Spleen (tissue), 11 donors: ENCODE results near the gene COL28A1. TPM values are rescaled to one million over a fixed set of nuclear protein-coding genes. Genes with fewer than 3 reads are reported as not detected.
"Not testable (repeated sequence)": the region's sequence is repeated elsewhere in the genome, so short reads cannot be mapped to it uniquely, and the experiment has no call there.

Experiments used
- DNase-seq: peaks from one replicate; pipeline ENCODE4 v3.0.0-alpha.2; 2020
- H3K27ac ChIP-seq, 8 donors: fragments of 200-600 bp; sonication (generic) in 7 of 8; 1 replicate in 4 of 8; 2 replicates in 4 of 8; pipeline versions ENCODE4 v1.5.0 to v1.8.0; 2016 to 2021; ENCODE audit warnings: inconsistent platforms in 4 of 8, mild to moderate bottlenecking in 4 of 8, moderate library complexity in 1 of 8
- H3K27me3 ChIP-seq, 7 donors: fragments of 200-600 bp; sonication (generic) in 6 of 7; replicated peaks in 1 of 7; 1 replicate in 4 of 7; 2 replicates in 3 of 7; pipeline versions ENCODE4 v1.5.0 to v1.8.0; 2016 to 2021; ENCODE audit warnings: inconsistent platforms in 3 of 7, mild to moderate bottlenecking in 1 of 7
- H3K36me3 ChIP-seq, 6 donors: fragments of 200-600 bp; sonication (generic) in 5 of 6; 1 replicate in 4 of 6; 2 replicates in 2 of 6; pipeline versions ENCODE4 v1.5.0 to v1.8.0; 2016 to 2021; ENCODE audit warnings: inconsistent platforms in 2 of 6
- H3K4me1 ChIP-seq, 6 donors: fragments of 200-600 bp; sonication (generic) in 5 of 6; 1 replicate in 3 of 6; 2 replicates in 3 of 6; pipeline versions ENCODE4 v1.5.0 to v1.8.0; 2016 to 2021; ENCODE audit warnings: inconsistent platforms in 3 of 6
- H3K4me3 ChIP-seq, 8 donors: fragments of 200-600 bp; sonication (generic) in 7 of 8; 1 replicate in 4 of 8; 2 replicates in 4 of 8; pipeline versions ENCODE4 v1.5.0 to v1.8.0; 2016 to 2021; ENCODE audit warnings: inconsistent platforms in 4 of 8, mild to moderate bottlenecking in 4 of 8, moderate library complexity in 2 of 8
- H3K9me3 ChIP-seq, 8 donors: fragments of 200-600 bp; sonication (generic) in 7 of 8; 1 replicate in 4 of 8; 2 replicates in 4 of 8; pipeline versions ENCODE4 v1.5.0 to v1.8.0; 2016 to 2021; ENCODE audit warnings: inconsistent platforms in 4 of 8
- CTCF ChIP-seq, 11 experiments: fragments of 200-600 bp in 7 of 11; fragments of 450-650 bp in 4 of 11; sonication (generic) in 4 of 11; IDR thresholded peaks in 8 of 11; conservative IDR thresholded peaks in 3 of 11; 1 replicate in 7 of 11; 2 replicates in 4 of 11; pipeline versions ENCODE4 v1.4.0 to v1.8.0; 2016 to 2021; ENCODE audit warnings: antibody characterized with exemption in 11 of 11, inconsistent platforms in 4 of 11, mild to moderate bottlenecking in 1 of 11
- POLR2A ChIP-seq, 3 donors: fragments of 450-650 bp; IDR thresholded peaks; one replicate each; pipeline ENCODE4 v1.5.1; 2017; ENCODE audit warnings: antibody characterized with exemption in 3 of 3, mild to moderate bottlenecking in 1 of 3
- POLR2AphosphoS5 ChIP-seq, 3 donors: sonication (generic); formaldehyde crosslinking; IDR thresholded peaks; one replicate each; pipeline ENCODE4 v1.5.1; 2017; ENCODE audit warnings: antibody characterized with exemption in 3 of 3
- WGBS, 5 donors: extraction: QIAGEN DNeasy Blood & Tissue Kit in 3 of 5; methylation state at CpG; one replicate each; pipeline versions ENCODE4 v1.1.5 to v1.1.7; 2013 to 2018; 5-methylcytosine and 5-hydroxymethylcytosine counted together
- intact Hi-C: fragments of 100-400 bp; cut with DNase I; formaldehyde crosslinking; loops from one replicate; pipeline ENCODE4 v1.15.0; 2023; ENCODE audit warnings: low total_unique reads
- polyA plus RNA-seq, 3 donors: library from polyadenylated mRNA; stranded (reverse); fragments of 200-250 nt; gene quantifications; one replicate each; pipeline ENCODE4 v1.2.1, GENCODE V29; 2013
- total RNA-seq, 7 donors: library from RNA; depleted of rRNA in 3 of 7; stranded (reverse); fragments of >200 nt in 3 of 7; fragmentation: NEBNext Ultra II Directional in 4 of 7; extraction: Animal tissue kit (Norgen Biotek cat#: 25700) in 4 of 7; gene quantifications; one replicate each; pipeline versions ENCODE4 v1.1.0 to v1.2.1, GENCODE V29; 2016 to 2021
- donor health status: healthy with polysubstance abuse.
- donor health status: DM: no; HTN: no; CAD: no; lungs with moderate emphysema.
- donor health status: DM: no; HTN: no; CAD: no.
- donor health status: Bipolar disorder and iron deficiency.
- donor health status: healthy.
- donor health status: DM: no; HTN: no; CAD: no.
- donor health status: DM: yes; HTN: yes; CAD: no.

COL28A1 gene
- total and polyA plus RNA-seq, 10 donors: 0.08 to 1.6 (median 0.51) TPM

- DNase-seq: no peak
- Histone ChIP-seq H3K4me1 (peaks cover 2 to 31% (median 23%) of the 10 kb centered on the region in 6 donors), H3K36me3 (peaks cover 0 to 6% (median 0%) of the 10 kb centered on the region in 6 donors), H3K27ac (no peak overlapping the region), H3K4me3 (no peak overlapping the region), H3K9me3 (peaks cover 0 to 19% (median 9%) of the 10 kb centered on the region in 8 donors), H3K27me3 (no peaks in the 10 kb centered on the region)
- 91 to 96% (median 95%) methylated on average over 5 of the region's 5 CpGs for WGBS, 5 donors
- TF ChIP-seq CTCF (IDR thresholded peaks at IDR 0.05 in 8 of 11, conservative IDR thresholded peaks at IDR 0.05 in 3 of 11) (no peak), POLR2A (IDR thresholded peaks at IDR 0.05) (no peak)
- intact Hi-C loops: no loop called here
Measured at GRCh38 chr7:7563269-7563668, 27.6 kb upstream of the COL28A1 start.

DNA sequence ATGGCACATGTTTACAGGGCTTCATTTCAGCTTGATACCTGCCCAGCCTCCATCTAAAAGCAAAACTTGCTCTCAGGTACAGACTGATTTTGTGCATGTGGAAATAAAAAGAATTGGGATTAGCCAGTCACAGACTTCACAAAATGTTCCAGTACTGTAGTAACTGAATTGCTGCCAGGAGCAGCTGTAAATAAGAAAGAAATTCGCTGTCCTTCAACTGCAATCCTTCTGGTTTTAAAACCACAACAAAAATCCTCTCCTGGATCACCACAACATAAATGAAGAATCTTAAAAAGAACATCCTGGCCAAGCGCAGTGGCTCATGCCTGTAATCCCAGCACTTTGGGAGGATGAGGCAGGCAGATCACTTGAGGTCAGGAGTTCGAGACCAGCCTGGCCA, 27.1 kb upstream of the COL28A1 start:
- TF ChIP-seq POLR2A (IDR thresholded peaks at IDR 0.05) (no peak), CTCF (IDR thresholded peaks at IDR 0.05 in 8 of 11, conservative IDR thresholded peaks at IDR 0.05 in 3 of 11) (no peak), POLR2AphosphoS5 (IDR thresholded peaks at IDR 0.05) (no peak)
- H3K27ac ChIP-seq: no peak overlapping the region
- peaks cover 0 to 26% (median 18%) of the 10 kb centered on the region in 6 donors for H3K4me1 ChIP-seq
- intact Hi-C loops: no loop called here
- no peaks in the 10 kb centered on the region for H3K27me3 ChIP-seq
- no peak for DNase-seq
- WGBS, 5 donors: 80 to 90% (median 85%) methylated on average over 3 of the region's 3 CpGs
- no peak overlapping the region for H3K4me3 ChIP-seq
- H3K36me3 ChIP-seq: peaks cover 0 to 6% (median 0%) of the 10 kb centered on the region in 6 donors
- peaks cover 0 to 24% (median 12%) of the 10 kb centered on the region in 8 donors for H3K9me3 ChIP-seq

DNA sequence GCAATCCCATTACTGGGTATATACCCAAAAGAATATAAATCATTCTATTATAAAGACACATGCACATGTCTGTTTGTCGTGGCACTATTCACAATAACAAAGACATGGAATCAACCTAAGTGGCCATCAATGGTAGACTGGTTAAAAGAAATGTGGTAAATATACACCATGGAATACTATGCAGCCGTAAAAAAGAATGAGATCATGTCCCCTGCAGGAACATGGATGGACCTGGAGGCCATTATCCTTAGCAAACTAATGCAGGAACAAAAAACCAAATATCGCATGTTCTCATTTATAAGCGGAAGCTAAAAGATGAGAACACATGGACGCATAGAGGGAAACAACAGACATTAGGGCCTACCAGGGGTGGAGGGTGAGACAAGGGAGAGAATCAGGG, 25.9 kb upstream of the COL28A1 start:
- H3K9me3 ChIP-seq: peaks cover 0 to 24% (median 12%) of the 10 kb centered on the region in 8 donors
- WGBS, 5 donors: 95 to 98% (median 97%) methylated on average over 5 of the region's 5 CpGs
- DNase-seq, H3K27ac ChIP-seq, H3K4me3 ChIP-seq, H3K27me3 ChIP-seq, H3K36me3 ChIP-seq, intact Hi-C loops: not testable (repeated sequence)
- H3K4me1 ChIP-seq: peaks cover 0 to 21% (median 13%) of the 10 kb centered on the region in 6 donors

- H3K36me3 ChIP-seq: peaks cover 0 to 6% (median 0%) of the 10 kb centered on the region in 6 donors
- peaks cover 0 to 24% (median 12%) of the 10 kb centered on the region in 8 donors for H3K9me3 ChIP-seq
- no peak overlapping the region for H3K4me3 ChIP-seq
- H3K4me1 ChIP-seq: no peaks in the 10 kb centered on the region
- WGBS, 5 donors: 86 to 95% (median 94%) methylated on average over 4 to 5 of the region's 5 CpGs
- intact Hi-C loops: no loop called here
- no peak for TF ChIP-seq POLR2A (IDR thresholded peaks at IDR 0.05)
- no peak for TF ChIP-seq CTCF (IDR thresholded peaks at IDR 0.05 in 8 of 11, conservative IDR thresholded peaks at IDR 0.05 in 3 of 11)
- TF ChIP-seq POLR2AphosphoS5 (IDR thresholded peaks at IDR 0.05): no peak
- no peaks in the 10 kb centered on the region for H3K27me3 ChIP-seq
- no peak overlapping the region for H3K27ac ChIP-seq
- DNase-seq: no peak
Measured at GRCh38 chr7:7557252-7557651, 21.6 kb upstream of the COL28A1 start.

DNA sequence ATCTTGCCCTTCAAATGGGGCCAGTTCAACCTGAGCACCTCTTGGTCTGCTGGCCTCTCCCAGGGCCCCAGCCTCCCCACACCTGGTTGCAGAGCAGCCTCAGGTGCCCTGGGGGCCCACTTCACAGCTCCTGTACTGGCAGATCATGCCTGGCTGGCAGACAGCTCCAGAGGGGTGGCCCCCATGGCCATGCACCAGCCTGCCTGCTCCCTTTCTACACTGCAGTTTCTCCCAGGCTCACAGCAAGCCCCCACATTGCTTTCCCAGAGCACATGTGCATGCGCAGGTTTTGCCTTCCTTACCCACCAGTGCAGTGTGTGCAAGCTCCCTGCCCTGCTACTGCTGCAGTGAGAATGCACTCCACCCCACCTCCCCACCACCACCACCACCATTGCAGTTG, 21.2 kb upstream of the COL28A1 start:
- Histone ChIP-seq H3K27me3 (no peaks in the 10 kb centered on the region), H3K9me3 (peaks cover 0 to 24% (median 12%) of the 10 kb centered on the region in 8 donors), H3K27ac (no peak overlapping the region), H3K36me3 (peaks cover 0 to 6% (median 0%) of the 10 kb centered on the region in 6 donors), H3K4me1 (no peaks in the 10 kb centered on the region), H3K4me3 (no peak overlapping the region)
- no peak for DNase-seq
- 95 to 100% (median 100%) methylated on average over 1 of the region's 1 CpG for WGBS, 5 donors
- TF ChIP-seq POLR2AphosphoS5 (IDR thresholded peaks at IDR 0.05) (no peak), POLR2A (IDR thresholded peaks at IDR 0.05) (no peak), CTCF (IDR thresholded peaks at IDR 0.05 in 8 of 11, conservative IDR thresholded peaks at IDR 0.05 in 3 of 11) (no peak)
- intact Hi-C loops: no loop called here
